HG02943 (cell line): ENCODE measurements around the gene HIP1R.

Experiments
- ATAC-seq: cut with Tn5 transposase; IDR thresholded peaks from one replicate; pipeline ENCODE4 v1.9.1; 2021; ENCODE audit warnings: mild to moderate bottlenecking, low read depth, moderate library complexity; ENCODE audit not compliant: unreplicated experiment

The HIP1R gene

DNA sequence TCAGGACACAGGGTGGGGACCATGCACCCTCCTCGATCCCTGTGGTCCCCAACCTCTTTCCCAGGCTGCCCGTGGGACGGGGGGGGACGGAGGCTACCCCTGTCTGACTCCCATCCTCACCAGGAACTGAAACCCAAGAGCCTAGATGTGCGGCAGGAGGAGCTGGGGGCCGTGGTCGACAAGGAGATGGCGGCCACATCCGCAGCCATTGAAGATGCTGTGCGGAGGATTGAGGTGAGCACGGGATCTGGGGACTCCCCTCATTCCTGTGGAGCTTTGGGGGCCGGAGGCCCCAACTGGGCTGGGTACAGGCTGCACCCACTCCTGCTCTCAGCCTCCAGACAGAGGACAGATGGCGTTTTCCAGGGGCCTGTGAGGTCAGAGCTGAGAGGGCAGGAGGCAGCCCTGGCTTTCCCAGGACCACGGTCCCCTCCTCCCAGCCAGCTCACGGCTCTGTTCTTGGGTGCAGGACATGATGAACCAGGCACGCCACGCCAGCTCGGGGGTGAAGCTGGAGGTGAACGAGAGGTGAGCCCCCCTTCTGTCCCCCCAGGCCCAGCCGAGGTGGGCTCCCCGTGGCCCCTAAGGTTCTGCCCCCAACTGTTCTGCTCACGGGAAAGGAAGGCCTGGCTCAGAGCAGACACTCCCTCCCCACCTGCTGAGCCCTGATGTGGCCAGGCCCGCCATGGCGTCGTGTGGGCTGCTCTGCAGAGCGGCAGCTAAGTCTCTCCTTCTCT, 24.2 kb downstream of the HIP1R start:
- no peak for ATAC-seq

DNA sequence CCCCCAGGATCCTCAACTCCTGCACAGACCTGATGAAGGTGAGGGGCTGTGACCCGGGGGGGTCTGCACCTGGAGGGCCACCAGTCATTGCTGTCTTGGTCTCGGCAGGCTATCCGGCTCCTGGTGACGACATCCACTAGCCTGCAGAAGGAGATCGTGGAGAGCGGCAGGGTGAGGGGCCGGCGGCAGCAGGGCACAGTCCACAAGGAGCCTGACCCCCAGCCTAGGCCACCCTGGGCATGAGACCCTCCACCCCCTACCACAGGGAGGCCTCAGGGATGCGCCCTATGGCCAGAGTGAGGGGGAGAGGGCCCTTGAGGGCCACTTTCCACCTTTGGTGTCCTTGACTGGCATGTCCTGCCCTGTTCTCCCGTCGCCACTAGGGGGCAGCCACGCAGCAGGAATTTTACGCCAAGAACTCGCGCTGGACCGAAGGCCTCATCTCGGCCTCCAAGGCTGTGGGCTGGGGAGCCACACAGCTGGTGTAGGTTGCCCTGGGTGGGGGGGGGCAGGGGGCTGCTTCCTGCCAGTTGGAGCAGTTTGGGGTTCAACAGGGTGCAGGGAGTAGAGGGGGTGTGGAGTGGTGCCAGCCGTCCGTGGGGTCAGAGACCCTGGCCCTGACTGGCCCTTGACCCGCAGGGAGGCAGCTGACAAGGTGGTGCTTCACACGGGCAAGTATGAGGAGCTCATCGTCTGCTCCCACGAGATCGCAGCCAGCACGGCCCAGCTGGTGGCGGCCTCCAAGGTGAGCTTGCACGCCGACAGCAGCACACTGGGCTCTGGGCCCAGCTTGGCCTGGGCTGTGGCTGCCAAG, 25.0 kb downstream of the HIP1R start:
- ATAC-seq: no peak

- no peak for ATAC-seq
Observed at GRCh38 chr12:122860854-122861586, 25.8 kb downstream of the HIP1R start.

GRCh38 chr12:122861587-122861970, 26.3 kb downstream of the HIP1R start:
- ATAC-seq: no peak

DNA sequence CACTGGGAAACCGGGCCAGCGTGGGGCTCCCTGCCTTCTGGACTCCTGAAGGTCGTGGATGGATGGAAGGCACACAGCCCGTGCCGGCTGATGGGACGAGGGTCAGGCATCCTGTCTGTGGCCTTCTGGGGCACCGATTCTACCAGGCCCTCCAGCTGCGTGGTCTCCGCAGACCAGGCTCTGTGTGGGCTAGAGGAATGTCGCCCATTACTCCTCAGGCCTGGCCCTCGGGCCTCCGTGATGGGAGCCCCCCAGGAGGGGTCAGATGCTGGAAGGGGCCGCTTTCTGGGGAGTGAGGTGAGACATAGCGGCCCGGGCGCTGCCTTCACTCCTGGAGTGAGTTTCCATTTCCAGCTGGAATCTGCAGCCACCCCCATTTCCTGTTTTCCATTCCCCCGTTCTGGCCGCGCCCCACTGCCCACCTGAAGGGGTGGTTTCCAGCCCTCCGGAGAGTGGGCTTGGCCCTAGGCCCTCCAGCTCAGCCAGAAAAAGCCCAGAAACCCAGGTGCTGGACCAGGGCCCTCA, 26.9 kb downstream of the HIP1R start:
- ATAC-seq: no peak

GRCh38 chr12:122862872-122863701, 27.8 kb downstream of the HIP1R start:
- ATAC-seq: no peak

DNA sequence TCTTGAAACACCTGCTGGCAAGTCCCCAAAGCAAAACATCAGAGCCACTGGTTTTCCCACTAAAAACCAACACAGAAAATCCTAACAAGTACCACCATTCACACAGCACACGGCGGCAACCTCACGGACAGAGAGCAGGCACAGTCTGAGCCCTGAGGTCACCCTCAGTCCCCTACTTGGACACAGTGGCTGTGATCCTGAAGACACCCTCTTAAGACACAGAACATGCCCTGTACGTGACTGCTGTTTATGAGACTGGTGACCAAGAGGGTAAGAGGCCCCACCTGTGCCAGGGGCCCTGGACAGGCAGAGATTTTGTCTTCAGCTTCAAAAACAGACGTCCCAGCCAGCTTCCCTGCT, 29.6 kb downstream of the HIP1R start:
- no peak for ATAC-seq

- no peak for ATAC-seq
Observed at GRCh38 chr12:122865268-122866231, 30.3 kb downstream of the HIP1R start.

- no peak for ATAC-seq
Observed at GRCh38 chr12:122866379-122866778, 31.1 kb downstream of the HIP1R start.

GRCh38 chr12:122866950-122867607, 31.8 kb downstream of the HIP1R start:
- ATAC-seq: no peak

DNA sequence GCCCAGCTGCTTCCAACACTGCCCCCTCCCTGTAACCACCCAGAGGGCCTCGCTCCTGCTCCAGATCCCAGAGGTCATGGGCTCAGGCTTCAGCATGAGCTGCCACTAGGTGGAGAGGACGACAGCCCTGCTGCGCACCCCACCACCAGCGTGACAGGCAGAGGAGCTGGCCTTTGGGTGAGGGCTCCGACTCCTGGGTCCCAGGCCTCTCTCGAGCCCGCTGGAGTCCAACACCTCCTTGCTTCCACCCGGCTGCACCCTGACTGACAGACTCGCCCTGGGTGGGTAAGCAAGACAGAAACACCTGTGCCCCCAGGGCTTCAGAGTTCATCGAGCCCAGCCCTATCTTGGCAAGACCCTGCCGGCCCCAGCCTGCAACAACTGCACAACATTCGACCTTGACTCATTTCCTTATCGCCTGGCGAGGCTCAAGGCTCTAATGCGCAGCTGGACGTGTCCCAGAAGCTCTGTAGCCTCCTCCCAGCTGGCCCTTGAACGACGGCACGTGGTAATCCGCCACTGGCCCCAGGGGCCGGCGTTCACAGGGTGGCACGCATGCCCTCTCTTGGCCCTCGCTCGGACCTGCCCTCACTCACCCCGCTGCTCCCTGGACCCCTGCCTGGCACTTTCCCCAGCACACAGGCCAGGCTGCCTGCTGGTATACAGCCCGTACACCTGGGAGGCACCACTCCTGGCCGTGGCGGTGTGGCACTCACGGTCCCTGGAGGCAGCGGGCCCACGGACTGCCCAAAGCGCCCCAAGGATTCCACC, 32.6 kb downstream of the HIP1R start:
- ATAC-seq: no peak

DNA sequence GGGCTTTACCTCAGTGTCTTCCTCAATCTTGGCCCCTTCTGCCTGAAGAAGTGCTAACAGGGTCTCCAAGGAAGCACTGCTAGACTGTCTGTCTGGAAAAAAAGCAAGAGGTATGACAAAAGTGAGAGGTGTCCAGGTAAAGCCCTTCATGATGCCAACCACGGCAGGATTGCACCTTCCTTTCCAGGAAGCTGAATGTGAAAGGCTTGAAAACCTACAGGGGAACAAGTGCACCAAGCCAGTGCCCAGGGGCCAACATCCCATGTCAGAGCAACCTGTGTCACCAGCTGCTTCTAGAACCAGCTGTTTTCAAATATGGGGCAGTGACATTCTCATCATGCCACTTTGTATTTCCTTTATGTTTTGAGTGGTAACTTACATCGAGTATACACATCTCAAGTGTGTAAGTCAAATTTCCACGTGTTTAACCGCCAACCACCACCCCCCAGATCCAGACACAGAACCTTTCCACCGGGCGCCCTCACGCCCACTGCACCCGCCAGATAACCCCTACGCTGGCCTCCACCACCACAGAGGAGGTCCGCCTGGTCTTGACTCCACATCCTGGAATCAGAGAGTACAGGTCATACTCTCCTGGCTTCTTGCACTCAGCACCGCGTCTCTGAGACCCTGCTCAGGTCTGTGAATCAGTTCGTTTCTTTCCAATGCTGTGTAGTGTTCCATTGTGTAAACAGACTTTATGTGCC, 33.4 kb downstream of the HIP1R start:
- ATAC-seq: no peak

GRCh38 chr12:122869207-122869973, 34.1 kb downstream of the HIP1R start:
- ATAC-seq: no peak

- ATAC-seq: no peak
Observed at GRCh38 chr12:122870163-122870842, 35.0 kb downstream of the HIP1R start.

DNA sequence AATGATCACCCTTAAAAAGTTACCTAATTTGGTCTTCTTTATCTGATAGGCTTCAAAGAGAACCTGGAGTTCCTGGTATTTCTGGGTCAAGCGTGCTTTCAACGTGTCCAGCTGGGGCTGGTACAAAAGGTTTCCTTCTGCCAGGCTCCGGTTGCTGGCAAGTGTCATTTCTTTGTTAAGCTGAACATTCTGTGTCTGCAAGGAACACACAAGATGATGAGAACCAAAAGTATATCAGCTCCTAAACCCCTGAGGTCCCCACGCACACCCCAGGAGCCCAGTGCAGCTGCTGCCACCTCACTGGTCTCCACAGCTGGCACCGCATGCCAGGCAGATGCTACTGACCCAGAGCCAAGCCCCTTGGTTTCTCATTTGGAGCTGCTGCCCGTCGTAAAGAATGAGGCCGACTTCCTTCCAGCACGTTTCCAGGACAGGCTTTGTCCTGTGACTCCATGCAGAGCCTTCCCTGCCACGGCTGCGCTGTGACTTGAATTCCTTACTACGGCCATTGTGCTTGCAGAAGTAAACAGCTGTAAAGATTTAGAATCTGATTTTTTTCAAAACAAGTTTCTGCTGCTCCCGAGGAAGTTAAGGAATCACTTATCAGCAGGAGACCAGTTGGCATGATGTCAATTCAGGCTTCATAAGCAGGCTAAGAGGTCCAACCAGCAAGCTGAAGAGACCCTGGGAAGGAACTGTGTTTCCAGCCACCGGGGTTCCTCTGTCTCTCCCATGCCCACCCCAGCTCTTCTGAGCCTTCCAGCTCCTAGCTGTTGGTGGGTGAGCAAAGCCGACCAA, 35.8 kb downstream of the HIP1R start:
- ATAC-seq: no peak
